Upper lobe of left lung (tissue), 6 donors: Measurements from ENCODE around the gene RIPK4. TPM values are rescaled to one million over a fixed set of nuclear protein-coding genes. Genes with fewer than 3 reads are reported as not detected.

Experiments
- ATAC-seq, 2 donors: fragments of 200-7000 bp; cut with Tn5 transposase; one replicate each; pipeline ENCODE4 v1.9.1; 2022; ENCODE audit warnings: mild to moderate bottlenecking in 2 of 2, moderate library complexity in 2 of 2; ENCODE audit not compliant: low FRiP score in 2 of 2
- DNase-seq, 2 donors: peaks; one replicate each; pipeline ENCODE4 v3.0.0-alpha.2; 2019 to 2020
- H3K27ac ChIP-seq, 4 donors: fragments of 200-600 bp; sonication (generic); one replicate each; pipeline ENCODE4 v1.5.1; 2016 to 2019
- H3K27me3 ChIP-seq, 4 donors: fragments of 200-600 bp; sonication (generic); one replicate each; pipeline ENCODE4 v1.5.1; 2017 to 2019
- H3K36me3 ChIP-seq, 4 donors: fragments of 200-600 bp; sonication (generic); one replicate each; pipeline ENCODE4 v1.5.1; 2016 to 2019
- H3K4me1 ChIP-seq, 4 donors: fragments of 200-600 bp; sonication (generic); one replicate each; pipeline ENCODE4 v1.5.1; 2018 to 2019
- H3K4me3 ChIP-seq, 4 donors: fragments of 200-600 bp; sonication (generic); one replicate each; pipeline ENCODE4 v1.5.1; 2017 to 2019; ENCODE audit warnings: mild to moderate bottlenecking in 2 of 4, moderate library complexity in 1 of 4
- H3K9me3 ChIP-seq, 4 donors: fragments of 200-600 bp; sonication (generic); one replicate each; pipeline ENCODE4 v1.5.1; 2018 to 2019
- EP300 ChIP-seq, 4 donors: sonication (generic); formaldehyde crosslinking; IDR thresholded peaks; one replicate each; pipeline ENCODE4 v1.5.1; 2017; ENCODE audit warnings: antibody characterized with exemption in 4 of 4, control low read depth in 2 of 4
- POLR2A ChIP-seq, 4 donors: fragments of 450-650 bp; IDR thresholded peaks; one replicate each; pipeline ENCODE4 v1.5.1; 2016 to 2017; ENCODE audit warnings: antibody characterized with exemption in 4 of 4, mild to moderate bottlenecking in 2 of 4
- POLR2AphosphoS5 ChIP-seq, 2 donors: sonication (generic); formaldehyde crosslinking; IDR thresholded peaks; one replicate each; pipeline ENCODE4 v1.5.1; 2017; ENCODE audit warnings: antibody characterized with exemption in 2 of 2
- WGBS, 2 donors: methylation state at CpG; one replicate each; pipeline ENCODE4 v1.1.5; 2017 to 2018; 5-methylcytosine and 5-hydroxymethylcytosine counted together
- total RNA-seq, 6 donors: library from RNA; depleted of rRNA in 4 of 6; stranded (reverse); fragments of >200 nt in 4 of 6; gene quantifications; one replicate each; pipeline versions ENCODE4 v1.1.0 to v1.2.1, GENCODE V29; 2016 to 2021
- TF ChIP-seq, protein P1 (sequence below), 6 experiments: fragments of 450-650 bp in 4 of 6; fragments of 200-600 bp in 2 of 6; sonication (generic) in 2 of 6; IDR thresholded peaks; one replicate each; pipeline ENCODE4 v1.5.1; 2016 to 2019; ENCODE audit warnings: antibody characterized with exemption in 6 of 6
- donor health status: DM: no; HTN: no; CAD: no; lungs with moderate emphysema.
- donor health status: DM: no; HTN: yes; CAD: no; lungs with severe emphysema.

The RIPK4 gene
- total RNA-seq, 6 donors from 2014 or later, result 6.3 to 18.6 (median 14.9) TPM

GRCh38 chr21:41759214-41759840 lies 7.5 kb downstream of the RIPK4 start:
- peaks cover 0 to 7% (median 2%) of the 10 kb centered on the region in 4 donors for H3K36me3 ChIP-seq
- no peak for ATAC-seq
- TF ChIP-seq POLR2A (IDR thresholded peaks at IDR 0.05) (no peak), POLR2AphosphoS5 (IDR thresholded peaks at IDR 0.05) (no peak), EP300 (IDR thresholded peaks at IDR 0.05) (no peak)
- TF ChIP-seq, protein P1, sequence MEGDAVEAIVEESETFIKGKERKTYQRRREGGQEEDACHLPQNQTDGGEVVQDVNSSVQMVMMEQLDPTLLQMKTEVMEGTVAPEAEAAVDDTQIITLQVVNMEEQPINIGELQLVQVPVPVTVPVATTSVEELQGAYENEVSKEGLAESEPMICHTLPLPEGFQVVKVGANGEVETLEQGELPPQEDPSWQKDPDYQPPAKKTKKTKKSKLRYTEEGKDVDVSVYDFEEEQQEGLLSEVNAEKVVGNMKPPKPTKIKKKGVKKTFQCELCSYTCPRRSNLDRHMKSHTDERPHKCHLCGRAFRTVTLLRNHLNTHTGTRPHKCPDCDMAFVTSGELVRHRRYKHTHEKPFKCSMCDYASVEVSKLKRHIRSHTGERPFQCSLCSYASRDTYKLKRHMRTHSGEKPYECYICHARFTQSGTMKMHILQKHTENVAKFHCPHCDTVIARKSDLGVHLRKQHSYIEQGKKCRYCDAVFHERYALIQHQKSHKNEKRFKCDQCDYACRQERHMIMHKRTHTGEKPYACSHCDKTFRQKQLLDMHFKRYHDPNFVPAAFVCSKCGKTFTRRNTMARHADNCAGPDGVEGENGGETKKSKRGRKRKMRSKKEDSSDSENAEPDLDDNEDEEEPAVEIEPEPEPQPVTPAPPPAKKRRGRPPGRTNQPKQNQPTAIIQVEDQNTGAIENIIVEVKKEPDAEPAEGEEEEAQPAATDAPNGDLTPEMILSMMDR (IDR thresholded peaks at IDR 0.05), result no peak
- peak in 1 of 2 donors; percentile 25 for DNase-seq
- H3K27me3 ChIP-seq, result peaks cover 0 to 6% (median 0%) of the 10 kb centered on the region in 4 donors
- 73 to 82% methylated on average over 8 to 11 of the region's 11 CpGs for WGBS, 2 donors
- no peaks in the 10 kb centered on the region for H3K9me3 ChIP-seq
- no peak overlapping the region for H3K4me3 ChIP-seq
- no peak overlapping the region for H3K27ac ChIP-seq
- peaks cover 20 to 42% (median 27%) of the 10 kb centered on the region in 4 donors for H3K4me1 ChIP-seq

DNA sequence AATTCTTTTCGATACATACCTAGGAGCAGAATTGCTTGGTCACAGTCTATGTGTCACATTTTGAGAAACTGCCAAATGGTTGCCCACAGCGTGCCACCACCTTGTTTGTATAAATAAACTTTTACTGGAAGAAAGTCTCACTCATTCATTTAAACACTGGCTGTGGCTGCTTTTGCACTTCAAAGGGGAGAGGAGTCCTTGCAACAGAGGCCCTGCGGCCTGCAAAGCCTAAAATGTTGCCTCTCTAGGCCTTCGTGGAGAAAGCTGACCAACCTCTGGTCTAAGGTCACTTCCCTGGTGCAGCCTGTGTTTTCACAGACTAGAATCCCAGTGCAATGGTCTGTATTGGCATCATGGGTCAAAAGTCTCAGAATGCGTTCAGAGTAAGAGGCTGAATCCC lies 8.3 kb downstream of the RIPK4 start:
- Histone ChIP-seq H3K27ac (no peak overlapping the region), H3K4me3 (no peak overlapping the region), H3K27me3 (peaks cover 0 to 6% (median 0%) of the 10 kb centered on the region in 4 donors), H3K9me3 (no peaks in the 10 kb centered on the region), H3K36me3 (peaks cover 0 to 7% (median 2%) of the 10 kb centered on the region in 4 donors), H3K4me1 (peaks cover 20 to 34% (median 23%) of the 10 kb centered on the region in 4 donors)
- ATAC-seq (no peak), DNase-seq (no peak)
- 43 to 75% methylated on average over 3 to 5 of the region's 5 CpGs for WGBS, 2 donors
- no peak for TF ChIP-seq EP300 (IDR thresholded peaks at IDR 0.05)
- TF ChIP-seq, protein P1 (IDR thresholded peaks at IDR 0.05), result no peak
- no peak for TF ChIP-seq POLR2A (IDR thresholded peaks at IDR 0.05)
- no peak for TF ChIP-seq POLR2AphosphoS5 (IDR thresholded peaks at IDR 0.05)

DNA sequence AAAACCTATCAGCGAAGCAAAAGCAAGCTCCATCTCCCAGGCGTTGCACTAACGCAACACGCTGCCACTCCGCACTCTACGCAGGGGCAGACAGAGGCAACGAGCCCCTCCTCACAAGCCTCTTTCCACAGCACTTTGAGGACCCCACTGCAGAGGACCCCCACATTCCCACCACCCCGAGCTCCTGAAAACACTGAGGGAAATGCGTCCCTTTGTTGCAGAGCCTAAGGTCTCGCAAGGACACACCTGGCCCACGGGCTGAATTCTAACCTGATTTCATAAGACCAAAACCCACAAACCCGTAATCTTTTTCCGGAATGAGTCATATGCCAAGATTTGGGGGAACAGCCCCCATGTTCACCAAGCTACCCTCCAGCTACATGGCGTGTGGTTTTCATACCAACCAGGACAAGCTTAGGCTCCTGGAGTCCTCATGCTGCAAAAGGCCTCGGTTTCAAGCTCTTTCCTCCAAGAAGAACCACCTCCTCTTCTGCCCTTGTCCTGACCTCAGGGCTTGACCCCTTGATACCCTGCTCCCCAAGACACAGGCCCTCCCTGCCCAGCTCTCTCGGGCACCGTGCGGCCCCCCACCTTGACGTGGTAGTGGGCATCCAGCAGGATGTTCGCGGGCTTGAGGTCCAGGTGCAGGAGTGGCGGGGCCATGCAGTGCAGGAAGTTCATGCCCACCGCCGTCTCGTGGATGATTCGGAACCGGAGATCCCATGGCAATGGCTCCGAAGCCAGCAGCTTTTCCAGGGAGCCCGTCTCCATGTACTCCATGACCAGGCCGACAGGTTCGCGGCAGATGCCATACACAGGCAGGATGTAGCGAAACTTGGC lies 10.7 kb downstream of the RIPK4 start:
- Histone ChIP-seq H3K27me3 (no peaks in the 10 kb centered on the region), H3K4me3 (no peak overlapping the region), H3K27ac (no peak overlapping the region), H3K9me3 (no peaks in the 10 kb centered on the region), H3K4me1 (peaks cover 14 to 23% (median 20%) of the 10 kb centered on the region in 4 donors), H3K36me3 (peaks cover 0 to 7% (median 2%) of the 10 kb centered on the region in 4 donors)
- ATAC-seq, result no peak
- peak in 1 of 2 donors; percentile 60 for DNase-seq
- no peak for TF ChIP-seq POLR2AphosphoS5 (IDR thresholded peaks at IDR 0.05)
- 94 to 97% methylated on average over 30 to 33 of the region's 33 CpGs for WGBS, 2 donors

- Histone ChIP-seq H3K9me3 (no peaks in the 10 kb centered on the region), H3K36me3 (peaks cover 0 to 7% (median 2%) of the 10 kb centered on the region in 4 donors), H3K27me3 (no peaks in the 10 kb centered on the region), H3K4me3 (no peak overlapping the region), H3K4me1 (peaks cover 6 to 21% (median 12%) of the 10 kb centered on the region in 4 donors), H3K27ac (no peak overlapping the region)
- DNase-seq (peak in 1 of 2 donors; percentile 47), ATAC-seq (no peak)
- TF ChIP-seq, protein P1 (IDR thresholded peaks at IDR 0.05), result no peak
- TF ChIP-seq EP300 (IDR thresholded peaks at IDR 0.05) (no peak), POLR2AphosphoS5 (IDR thresholded peaks at IDR 0.05) (no peak), POLR2A (IDR thresholded peaks at IDR 0.05) (no peak)
- WGBS, 2 donors, result 90% methylated on average over 17 to 23 of the region's 23 CpGs
Observed at GRCh38 chr21:41755258-41755933, 11.5 kb downstream of the RIPK4 start.

DNA sequence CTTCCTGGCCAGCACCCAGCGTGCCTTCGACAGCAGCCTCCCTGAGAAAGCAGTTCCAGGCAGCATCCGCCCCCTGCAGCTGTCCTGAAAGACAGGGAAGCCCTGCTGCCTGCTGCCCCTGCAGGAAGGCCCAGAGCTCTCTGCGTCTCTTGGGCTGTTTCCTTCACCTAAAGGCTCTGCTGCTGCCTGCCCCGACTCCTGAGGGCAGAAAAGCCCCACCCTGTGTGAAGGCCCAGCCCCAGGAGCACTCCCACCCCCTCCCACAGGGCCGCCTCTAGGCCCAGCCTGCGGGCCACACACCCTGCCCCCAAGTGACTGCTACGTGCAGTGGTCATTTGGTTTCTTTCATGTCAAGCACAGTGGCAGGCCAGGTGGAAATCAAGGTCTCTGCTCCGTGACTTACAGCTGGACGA lies 12.4 kb downstream of the RIPK4 start:
- H3K4me3 ChIP-seq, result no peak overlapping the region
- no peaks in the 10 kb centered on the region for H3K27me3 ChIP-seq
- peaks cover 6 to 19% (median 11%) of the 10 kb centered on the region in 4 donors for H3K4me1 ChIP-seq
- no peaks in the 10 kb centered on the region for H3K9me3 ChIP-seq
- 71 to 73% methylated on average over 5 to 10 of the region's 10 CpGs for WGBS, 2 donors
- ATAC-seq, result no peak
- peak in 1 of 2 donors; percentile 33 for DNase-seq
- H3K27ac ChIP-seq, result no peak overlapping the region
- no peak for TF ChIP-seq POLR2AphosphoS5 (IDR thresholded peaks at IDR 0.05)
- TF ChIP-seq, protein P1 (IDR thresholded peaks at IDR 0.05), result no peak
- TF ChIP-seq POLR2A (IDR thresholded peaks at IDR 0.05), result no peak
- no peak for TF ChIP-seq EP300 (IDR thresholded peaks at IDR 0.05)
- H3K36me3 ChIP-seq, result peaks cover 0 to 7% (median 2%) of the 10 kb centered on the region in 4 donors
